Measurements from ENCODE around the gene SH3BGRL.
"Not testable (repeated sequence)": the region's sequence is repeated elsewhere in the genome, so short reads cannot be mapped to it uniquely, and the experiment has no call there.

SH3BGRL gene

DNA sequence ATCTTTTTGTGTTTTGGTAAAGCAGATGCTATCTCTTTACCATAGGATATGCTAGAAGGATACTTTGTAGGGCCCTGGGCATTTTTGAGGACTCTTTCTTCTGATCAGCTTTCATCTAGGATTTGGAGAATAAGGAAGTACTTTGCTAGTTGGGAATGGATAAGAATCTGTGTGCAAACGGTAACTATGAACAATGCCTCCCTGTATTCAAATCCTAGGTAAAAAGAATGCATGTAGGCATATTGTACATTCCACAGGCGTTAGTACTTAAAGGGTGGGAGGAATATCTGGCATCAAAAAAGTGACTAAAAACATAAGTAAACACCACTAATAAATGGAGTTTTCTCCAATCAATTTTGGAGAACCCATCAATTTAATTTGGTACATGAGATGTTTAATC, 59.7 kb downstream of the SH3BGRL start:
- no peak for DNase-seq

DNA sequence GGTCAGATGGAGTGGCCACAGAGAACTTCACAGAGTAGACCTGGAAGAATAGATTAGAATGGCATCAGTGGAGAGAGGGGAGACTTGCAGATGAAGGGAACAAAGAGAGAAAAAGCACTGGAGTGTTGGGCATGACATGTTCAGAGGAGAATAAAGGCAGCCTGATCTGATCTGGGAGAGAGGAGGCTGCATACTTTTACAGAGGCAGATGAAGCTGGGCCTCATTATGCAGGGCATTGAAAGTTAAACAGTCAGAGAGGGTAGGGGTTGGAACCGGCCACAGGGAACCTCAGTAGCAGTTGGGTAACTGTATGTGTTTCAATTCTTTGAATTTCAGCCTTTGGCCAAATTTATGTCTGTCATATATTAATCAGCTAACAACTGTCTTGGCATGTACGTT, 61.2 kb downstream of the SH3BGRL start:
- no peak for DNase-seq

DNA sequence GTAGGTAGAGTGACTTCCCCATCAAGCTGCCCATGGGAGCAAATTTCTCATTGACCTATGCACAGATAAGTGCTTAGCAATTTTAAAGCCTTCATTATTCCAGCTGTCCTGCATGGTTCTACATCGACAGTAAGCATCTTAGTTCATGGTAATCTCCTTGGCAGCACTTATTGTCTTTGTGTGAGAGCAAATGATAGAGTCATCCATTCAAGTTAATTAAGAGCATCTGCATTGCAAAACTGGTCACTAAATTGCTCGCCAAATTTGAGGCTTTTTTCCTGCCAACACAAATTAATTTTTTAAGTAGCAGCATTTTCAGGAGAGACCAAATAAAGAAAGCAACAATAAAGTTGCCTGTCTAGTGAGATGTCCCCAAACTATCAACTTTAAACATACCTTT, 76.7 kb downstream of the SH3BGRL start:
- DNase-seq, result no peak

DNA sequence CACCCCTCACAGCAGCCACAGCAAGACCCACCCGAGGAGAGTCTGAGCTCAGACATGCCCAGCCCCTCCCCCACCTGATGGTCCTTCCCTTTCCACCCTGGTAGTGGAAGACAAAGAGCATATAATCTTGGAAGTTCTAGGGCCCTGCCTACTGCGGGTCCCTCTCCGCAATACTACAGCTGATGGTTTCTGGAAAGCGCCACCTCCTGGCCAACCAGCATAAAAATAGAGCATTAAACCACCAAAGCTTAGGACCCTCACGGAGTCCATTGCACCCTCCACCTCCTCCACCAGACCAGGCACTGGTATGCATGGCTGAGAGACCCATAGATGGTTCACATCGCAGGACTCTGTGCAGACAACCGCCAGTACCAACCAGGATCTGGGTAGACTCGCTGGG, 78.2 kb downstream of the SH3BGRL start:
- peak; percentile 2 for DNase-seq

DNA sequence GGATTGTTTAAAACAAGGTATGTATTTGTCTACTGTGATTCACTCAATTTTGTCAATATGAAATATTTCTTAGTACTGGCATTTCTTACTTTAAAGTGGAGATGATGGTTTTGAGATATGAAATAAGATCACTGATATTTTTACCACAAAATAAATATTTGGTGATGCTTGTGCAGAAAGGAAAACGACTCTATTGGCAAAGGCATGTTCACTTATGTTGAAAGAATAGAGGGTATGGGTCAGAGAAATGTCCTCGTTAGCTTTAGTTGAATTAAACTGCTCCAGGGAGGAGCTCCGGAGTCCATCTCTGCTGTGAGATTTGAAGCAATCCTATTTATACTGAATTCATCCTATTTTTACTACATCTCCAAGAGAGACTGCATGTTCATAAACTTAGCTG, 84.2 kb downstream of the SH3BGRL start:
- peak; percentile 35 for DNase-seq

DNA sequence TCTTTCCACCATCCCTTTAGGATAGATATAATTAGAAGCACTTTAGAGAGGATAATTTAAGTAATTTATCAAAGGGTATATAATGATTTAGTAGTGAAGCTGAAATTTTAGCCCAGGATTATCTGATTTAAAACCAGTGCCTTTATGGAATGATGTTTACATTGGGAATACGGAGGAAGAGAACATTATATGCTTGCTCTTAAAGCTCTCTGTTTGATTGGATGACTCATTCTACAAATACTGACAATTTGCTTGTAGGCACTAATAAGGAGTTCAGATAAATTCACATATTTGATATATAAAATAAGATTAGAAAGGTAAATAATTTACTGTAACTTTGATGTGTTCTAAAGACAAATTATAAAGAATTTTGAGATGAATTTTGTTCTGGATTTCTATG, 84.7 kb downstream of the SH3BGRL start:
- peak; percentile 73 for DNase-seq

DNA sequence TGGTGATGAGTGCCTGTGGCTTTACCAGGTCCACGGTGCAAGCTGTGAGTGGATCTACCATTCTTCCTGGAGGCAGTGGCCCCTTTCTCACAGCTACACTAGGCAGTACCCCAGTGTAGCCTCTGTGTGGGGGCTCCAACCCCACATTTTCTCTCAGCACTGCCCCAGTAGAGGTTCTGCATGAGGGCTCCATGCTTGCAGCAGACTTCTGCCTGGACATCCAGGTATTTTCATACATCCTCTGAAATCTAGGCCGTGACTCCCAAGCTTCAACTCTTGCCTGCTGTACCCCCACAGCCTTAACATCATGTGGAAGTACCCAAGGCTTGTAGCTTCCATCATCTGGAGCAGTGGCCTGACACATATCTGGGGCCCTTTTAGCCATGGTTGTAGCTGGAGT, 90.1 kb downstream of the SH3BGRL start:
- peak; percentile 4 for DNase-seq

DNA sequence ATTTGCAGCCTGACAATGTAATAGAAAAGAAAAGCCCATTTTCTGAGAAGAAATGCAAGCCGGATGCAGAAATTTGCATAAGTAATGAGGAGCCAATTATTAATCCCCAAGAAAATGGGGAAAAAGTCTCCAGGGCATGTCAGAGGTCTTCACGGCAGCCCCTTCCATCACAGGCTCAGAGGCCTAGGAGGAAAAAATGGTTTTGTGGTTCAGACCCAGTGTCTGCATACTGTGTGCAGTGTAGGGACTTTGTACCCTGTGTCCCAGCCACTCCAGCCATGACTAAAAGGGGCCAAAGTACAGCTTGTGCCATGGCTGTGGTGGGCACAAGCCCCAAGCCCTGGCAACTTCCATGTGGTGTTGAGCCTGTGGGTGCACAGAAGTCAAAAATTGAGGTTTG, 92.2 kb downstream of the SH3BGRL start:
- DNase-seq, result no peak

DNA sequence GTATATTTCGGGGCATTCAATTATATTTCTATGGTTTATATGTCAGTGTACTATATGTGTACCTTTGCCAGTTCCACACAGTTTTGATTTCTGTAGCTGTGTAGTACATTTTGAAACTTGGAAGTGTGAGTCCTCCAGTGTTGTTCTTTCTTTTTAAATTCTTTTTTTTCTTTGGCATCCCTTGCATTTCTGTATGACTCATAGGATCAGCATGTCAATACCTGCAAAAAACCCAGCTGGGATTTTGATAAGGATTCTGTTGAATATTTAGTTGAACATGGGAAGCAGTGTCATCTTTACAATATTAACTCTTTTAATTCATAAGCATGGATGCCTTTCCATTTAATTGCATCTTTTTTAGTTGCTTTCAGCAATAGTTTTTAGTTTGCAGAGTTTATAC, 100.0 kb downstream of the SH3BGRL start:
- no peak for DNase-seq

DNA sequence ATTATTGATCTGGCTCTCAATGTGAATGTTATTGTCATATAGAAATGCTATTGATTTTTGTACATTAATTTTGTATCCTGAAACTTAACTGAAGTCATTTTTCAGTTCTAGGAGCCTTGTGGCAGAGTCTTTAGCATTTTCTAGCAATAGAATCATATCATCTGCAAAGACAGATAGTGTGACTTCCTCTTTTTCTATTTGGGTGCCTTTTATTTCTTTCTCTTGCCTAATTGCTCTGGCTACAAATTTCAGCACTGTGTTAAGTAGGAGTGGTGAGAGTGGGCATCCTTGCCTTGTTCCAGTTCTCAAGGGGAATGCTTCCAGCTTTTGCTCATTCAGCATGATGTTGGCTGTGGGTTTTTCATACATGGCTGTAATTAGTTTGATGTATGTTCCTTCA, 102.7 kb downstream of the SH3BGRL start:
- no peak for DNase-seq

DNA sequence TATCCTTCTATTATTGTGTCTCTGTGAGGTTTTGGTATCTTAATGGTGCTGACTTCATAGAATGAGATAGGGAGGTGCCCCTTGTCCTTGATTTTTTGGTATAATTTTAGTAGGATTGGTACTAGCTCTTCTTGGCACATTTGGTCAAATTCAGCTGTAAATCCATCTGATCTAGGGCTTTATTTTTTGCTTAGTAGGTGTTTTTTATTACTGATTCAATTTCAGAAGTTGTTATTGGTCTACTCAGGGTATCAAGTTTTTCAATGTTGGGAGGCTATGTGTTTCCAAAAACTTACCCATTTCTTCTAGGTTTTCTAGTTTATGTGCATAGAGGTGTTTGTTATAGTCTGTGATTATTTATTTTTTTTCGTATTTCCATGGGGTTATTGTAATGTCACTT, 103.3 kb downstream of the SH3BGRL start:
- DNase-seq, result no peak

DNA sequence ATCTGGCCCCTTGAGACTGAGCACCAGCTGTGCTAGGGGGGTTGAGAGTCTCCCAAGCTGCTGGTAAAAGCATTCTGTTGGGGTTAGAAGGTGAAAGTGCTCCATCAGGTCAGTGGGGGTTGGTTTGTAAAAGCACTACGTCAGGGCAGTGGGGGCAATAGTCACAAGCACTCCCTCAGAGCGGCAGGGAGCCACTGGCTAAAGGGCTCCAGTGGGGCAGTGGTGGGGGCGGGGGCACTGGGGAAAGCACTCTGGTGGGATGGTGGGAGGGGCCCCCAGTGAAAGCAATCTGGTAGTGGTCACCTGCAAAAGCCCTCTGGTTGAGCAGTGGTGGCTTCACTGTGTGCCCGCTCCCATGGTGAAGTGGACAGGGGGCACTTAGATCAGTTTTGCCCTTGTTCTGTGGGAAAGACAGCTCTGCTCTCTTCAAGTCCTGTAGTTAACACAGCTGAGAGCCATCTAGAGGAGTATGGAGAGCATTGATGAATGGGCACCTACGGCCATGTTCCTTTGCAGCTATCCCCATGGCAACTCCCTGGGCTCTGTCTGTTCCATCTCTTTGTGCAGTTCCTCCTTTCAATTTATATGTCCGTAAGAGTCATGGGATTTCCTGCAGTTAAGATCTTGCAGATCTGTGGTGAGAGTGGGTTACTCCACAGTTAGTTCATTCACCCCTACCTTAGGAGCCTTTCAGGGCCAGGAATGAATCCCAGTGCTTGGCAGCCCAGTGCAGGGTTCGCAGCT, 106.4 kb downstream of the SH3BGRL start:
- no peak for DNase-seq

DNA sequence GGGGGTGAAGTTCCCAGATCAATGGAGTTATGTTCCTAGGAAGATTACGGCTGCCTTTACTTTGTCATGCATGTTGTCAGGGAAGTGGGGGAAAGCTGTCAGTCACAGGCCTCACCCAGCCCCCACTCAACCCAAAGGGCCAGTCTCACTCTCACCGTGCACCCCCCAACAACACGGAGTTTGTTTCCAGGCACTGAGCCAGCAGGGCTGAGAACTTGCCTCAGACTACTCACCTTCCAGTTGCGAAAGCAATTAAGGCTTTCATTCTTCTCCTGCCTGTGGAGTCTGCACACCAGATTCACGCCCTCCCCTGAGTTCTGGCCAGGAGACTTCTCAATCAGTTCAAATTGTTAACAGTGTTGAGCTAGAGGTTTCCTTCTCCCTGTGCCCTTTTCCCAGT, 114.3 kb downstream of the SH3BGRL start:
- no peak for DNase-seq

DNA sequence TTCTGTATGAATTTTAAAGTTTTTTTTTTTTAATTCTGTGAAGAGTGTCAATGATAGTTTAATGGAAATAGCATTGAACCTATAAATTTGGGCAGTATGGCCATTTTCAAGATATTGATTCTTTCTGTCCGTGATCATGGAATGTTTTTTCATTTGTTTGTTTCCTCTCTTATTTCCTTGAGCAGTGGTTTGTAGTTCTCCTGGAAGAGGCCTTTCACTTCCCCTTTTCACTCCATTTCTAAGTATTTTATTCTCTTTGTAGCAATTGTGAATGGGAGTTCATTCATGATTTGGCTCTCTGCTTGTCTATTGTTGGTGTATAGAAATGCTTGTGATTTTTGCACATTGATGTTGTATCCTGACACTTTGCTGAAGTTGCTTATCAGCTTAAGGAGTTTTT, 129.8 kb downstream of the SH3BGRL start:
- not testable (repeated sequence) for DNase-seq

DNA sequence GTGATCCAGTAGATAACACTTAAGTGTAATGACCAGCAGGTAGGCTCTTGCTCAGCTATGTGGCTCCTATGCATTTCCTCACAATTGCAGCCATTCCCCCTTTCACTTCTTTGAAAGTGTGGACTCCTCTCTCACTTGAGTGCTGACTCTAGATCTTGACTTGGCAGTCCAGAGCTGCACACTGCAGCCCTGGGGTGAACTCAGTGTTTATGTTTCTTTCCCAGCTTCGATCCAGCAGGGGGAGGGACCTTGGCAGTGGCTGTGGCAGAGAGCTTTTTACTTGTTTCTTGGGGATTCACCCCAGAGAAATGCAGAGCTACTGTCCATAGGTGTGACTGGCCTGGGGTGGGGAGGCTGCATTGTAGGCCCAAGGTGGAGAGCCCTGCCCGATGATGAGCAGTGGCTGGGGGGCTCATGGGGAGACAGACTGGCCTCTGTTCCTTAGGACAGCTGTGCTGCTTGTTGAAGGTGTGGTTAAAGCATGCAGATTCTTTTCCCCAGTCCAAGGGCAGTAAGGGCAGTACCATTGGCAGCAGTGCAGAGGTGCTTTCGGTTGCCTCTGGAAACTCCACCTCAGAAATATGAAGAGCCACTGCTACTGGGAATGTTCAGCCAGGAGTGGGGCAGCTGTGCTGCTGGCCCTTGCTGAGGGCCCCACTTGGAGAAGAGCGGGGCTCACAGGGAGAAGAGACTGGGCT, 134.7 kb downstream of the SH3BGRL start:
- no peak for DNase-seq

DNA sequence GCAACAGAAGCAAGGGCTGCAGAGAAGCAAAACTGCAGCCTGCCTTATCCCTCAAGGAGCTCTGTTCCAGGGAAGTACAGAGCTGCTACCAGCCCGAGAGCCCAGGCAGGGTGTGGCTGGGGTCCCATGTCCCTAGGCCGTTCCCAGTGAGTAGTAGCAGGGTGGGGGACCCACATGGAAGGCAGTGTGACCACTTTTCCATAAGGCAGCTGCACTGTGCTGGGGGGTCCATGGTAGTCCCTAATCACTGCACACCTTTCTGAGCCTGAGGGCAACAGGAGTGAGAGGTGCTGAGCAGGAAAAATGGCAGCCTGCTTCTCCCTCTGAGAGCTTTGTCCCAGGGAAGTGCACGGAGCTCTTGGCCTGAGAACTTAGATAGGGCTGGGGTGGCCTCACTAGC, 135.9 kb downstream of the SH3BGRL start:
- DNase-seq, result no peak

DNA sequence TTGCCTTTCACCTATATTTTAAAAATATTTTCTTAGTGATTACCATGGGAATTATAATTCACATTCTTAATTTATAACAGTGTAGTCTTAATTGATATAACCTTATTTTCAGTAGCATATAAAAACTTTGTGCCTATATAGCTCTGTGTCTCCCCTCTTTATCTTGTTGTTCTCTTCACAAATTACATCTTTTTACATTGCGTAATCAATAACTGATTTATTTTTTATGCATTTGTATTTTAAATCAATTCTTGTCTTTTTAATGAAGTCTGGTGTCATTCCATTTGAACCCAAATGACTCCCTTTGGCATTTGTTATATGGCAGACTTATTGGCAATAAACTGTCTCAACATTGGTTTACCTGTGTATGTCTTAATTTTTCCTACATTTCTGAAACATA, 137.0 kb downstream of the SH3BGRL start:
- DNase-seq, result no peak

DNA sequence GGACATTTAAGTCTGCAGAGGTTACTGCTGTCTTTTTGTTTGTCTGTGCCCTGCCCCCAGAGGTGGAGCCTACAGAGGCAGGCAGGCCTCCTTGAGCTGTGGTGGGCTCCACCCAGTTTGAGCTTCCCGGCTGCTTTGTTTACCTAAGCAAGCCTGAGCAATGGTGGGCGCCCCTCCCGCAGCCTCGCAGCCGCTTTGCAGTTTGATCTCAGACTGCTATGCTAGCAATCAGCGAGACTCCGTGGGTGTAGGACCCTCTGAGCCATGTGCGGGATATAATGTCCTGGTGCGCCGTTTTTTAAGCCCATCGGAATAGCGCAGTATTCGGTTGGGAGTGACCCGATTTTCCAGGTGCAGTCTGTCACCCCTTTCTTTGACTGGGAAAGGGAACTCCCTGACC, 143.4 kb downstream of the SH3BGRL start:
- DNase-seq, result not testable (repeated sequence)
